Lower leg skin (tissue), 3 donors: ENCODE data around the gene PYY.

Experiments
- CTCF ChIP-seq, 3 donors: fragments of 450-650 bp; IDR thresholded peaks; one replicate each; pipeline ENCODE4 v1.5.1; 2016; ENCODE audit warnings: antibody characterized with exemption in 3 of 3, mild to moderate bottlenecking in 3 of 3, moderate library complexity in 2 of 3
- POLR2A ChIP-seq, 2 donors: fragments of 450-650 bp; IDR thresholded peaks; one replicate each; pipeline ENCODE4 v1.6.1; 2016 to 2017; ENCODE audit warnings: antibody characterized with exemption in 2 of 2, mild to moderate bottlenecking in 1 of 2, moderate library complexity in 1 of 2

- TF ChIP-seq POLR2A (IDR thresholded peaks at IDR 0.05) (no peak), CTCF (IDR thresholded peaks at IDR 0.05) (no peak)
These were observed 47.5 kb downstream of the PYY start for GRCh38 chr17:43905985-43906852.
